HepG2 (cell line): Measurements from ENCODE around the gene L3MBTL4. TPM values are rescaled to one million over a fixed set of nuclear protein-coding genes. Genes with fewer than 3 reads are reported as not detected.

ENCODE experiments used
- ATAC-seq: fragments of 200-7000 bp; cut with Tn5 transposase; 3 replicates; pipeline ENCODE4 v1.9.1; 2020; ENCODE audit warnings: mild to moderate bottlenecking, moderate library complexity
- BruUV-seq: library from RNA; stranded (reverse); fragments of 400-500 nt; replicated peaks from 2 replicates; lab custom pipeline; 2021; lab: Mats Ljungman, UMichigan
- CTCF ChIA-PET: fragments of 300-600 bp; formaldehyde crosslinking; extraction: SDS; loops from one replicate; lab custom pipeline; 2021; ENCODE audit warnings: low total read pairs, inconsistent platforms, low intra/inter-chr PET ratio; lab: Yijun Ruan, JAX
- POLR2A ChIA-PET: fragments of 350-600 bp; sonication (Branson Sonifier 250); formaldehyde crosslinking; loops from one replicate; lab custom pipeline; 2020; ENCODE audit warnings: antibody characterized with exemption, inconsistent platforms; lab: Yijun Ruan, JAX
- DNase-seq: peaks from one replicate; pipeline ENCODE4 v3.0.0-alpha.2; 2015; ENCODE audit warnings: low spot score
- FAIRE-seq: peaks from 3 replicates; lab custom pipeline; 2011; peaks lifted over from hg19 to GRCh38; lab: Jason Lieb, UNC
- H2AFZ ChIP-seq: one replicate; pipeline ENCODE4 v1.6.1; 2011; ENCODE audit warnings: low read length, inconsistent platforms
- H3K27ac ChIP-seq: fragments of 300-600 bp; 3 replicates; pipeline ENCODE4 v1.8.0; 2011; ENCODE audit warnings: mixed run types, mild to moderate bottlenecking, mixed read lengths, low read length, inconsistent platforms; ENCODE audit not compliant: insufficient read depth; ENCODE audit errors: extremely low read length
- H3K27me3 ChIP-seq, 2 experiments: fragments of 200-600 bp in 1 of 2; 2 replicates in 1 of 2; 3 replicates in 1 of 2; pipeline versions ENCODE4 v1.6.0 to v1.8.0; 2011; ENCODE audit warnings: low read length in 2 of 2, mild to moderate bottlenecking in 2 of 2, moderate library complexity in 2 of 2, inconsistent platforms in 1 of 2; ENCODE audit not compliant: insufficient read depth in 2 of 2, control insufficient read depth in 1 of 2
- H3K36me3 ChIP-seq, 2 experiments: fragments of 200-600 bp in 1 of 2; replicated peaks in 1 of 2; 2 replicates in 1 of 2; 3 replicates in 1 of 2; pipeline versions ENCODE4 v1.5.1 to v1.8.0; 2011; ENCODE audit warnings: low read length in 2 of 2, inconsistent platforms in 1 of 2; ENCODE audit not compliant: insufficient read depth in 2 of 2, control insufficient read depth in 1 of 2
- H3K4me1 ChIP-seq: 2 replicates; pipeline ENCODE4 v1.5.1; 2012; ENCODE audit warnings: low read length, inconsistent platforms; ENCODE audit not compliant: insufficient read depth
- H3K4me2 ChIP-seq: 2 replicates; pipeline ENCODE4 v1.6.0; 2011; ENCODE audit warnings: low read depth, low read length, inconsistent platforms
- H3K4me3 ChIP-seq, 3 experiments: fragments of 200-600 bp in 1 of 3; sonication (generic), shearing (Covaris generic) in 1 of 3; replicated peaks in 1 of 3; 2 replicates each; pipeline ENCODE4 v1.5.1; 2011 to 2016; ENCODE audit warnings: low read length in 3 of 3, inconsistent platforms in 2 of 3, low read depth in 2 of 3, mild to moderate bottlenecking in 2 of 3, control low read depth in 1 of 3, mixed read lengths in 1 of 3; ENCODE audit not compliant: insufficient read depth in 1 of 3
- H3K79me2 ChIP-seq: one replicate; pipeline ENCODE4 v1.6.1; 2011; ENCODE audit warnings: low read length, inconsistent platforms; ENCODE audit not compliant: insufficient read depth
- H3K9ac ChIP-seq: 2 replicates; pipeline ENCODE4 v1.6.0; 2011; ENCODE audit warnings: mild to moderate bottlenecking, low read depth, low read length, inconsistent platforms; ENCODE audit not compliant: insufficient read depth
- H3K9me3 ChIP-seq: 2 replicates; pipeline ENCODE4 v1.5.1; 2012; ENCODE audit warnings: mild to moderate bottlenecking, low read length
- H4K20me1 ChIP-seq: 2 replicates; pipeline ENCODE4 v1.6.0; 2011; ENCODE audit warnings: inconsistent platforms, mild to moderate bottlenecking, low read length, moderate library complexity; ENCODE audit not compliant: insufficient read depth
- ELF3 ChIP-seq: IDR thresholded peaks from 2 replicates; pipeline ENCODE4 v1.6.1; 2016; ENCODE audit warnings: missing genetic modification reagents, missing compliant biosample characterization
- EP300 ChIP-seq, 3 experiments: sonication (generic) in 1 of 3; formaldehyde crosslinking in 1 of 3; IDR thresholded peaks; 2 replicates each; pipeline versions ENCODE4 v1.5.1 to v1.6.1; 2011 to 2020; ENCODE audit warnings: low read depth in 2 of 3, low read length in 2 of 3, borderline replicate concordance in 1 of 3, improper control_type of control experiment in 1 of 3, mild to moderate bottlenecking in 1 of 3, missing genetic modification reagents in 1 of 3, moderate library complexity in 1 of 3
- GFI1 ChIP-seq: sonication (generic); formaldehyde crosslinking; IDR thresholded peaks from 2 replicates; pipeline ENCODE4 v1.5.0; 2020; ENCODE audit warnings: missing genetic modification reagents, mild to moderate bottlenecking, borderline replicate concordance
- KAT7 ChIP-seq: IDR thresholded peaks from 2 replicates; pipeline ENCODE4 v1.6.1; 2018; ENCODE audit warnings: borderline replicate concordance, missing compliant biosample characterization
- MIXL1 ChIP-seq: IDR thresholded peaks from 2 replicates; pipeline ENCODE4 v1.6.1; 2016
- NR2F6 ChIP-seq, 2 experiments: IDR thresholded peaks; 2 replicates each; pipeline ENCODE4 v1.6.1; 2016; ENCODE audit warnings: antibody characterized with exemption in 1 of 2, mild to moderate bottlenecking in 1 of 2
- SOX13 ChIP-seq, 3 experiments: fragments of 450-650 bp in 1 of 3; sonication (generic) in 1 of 3; formaldehyde crosslinking in 1 of 3; IDR thresholded peaks in 2 of 3; conservative IDR thresholded peaks in 1 of 3; 2 replicates each; pipeline versions ENCODE4 v1.5.0 to v1.6.1; 2016 to 2020; ENCODE audit warnings: antibody characterized with exemption in 1 of 3, mild to moderate bottlenecking in 1 of 3, missing compliant biosample characterization in 1 of 3, missing genetic modification reagents in 1 of 3, moderate library complexity in 1 of 3
- THYN1 ChIP-seq: sonication (generic); formaldehyde crosslinking; IDR thresholded peaks from 2 replicates; pipeline ENCODE4 v1.8.1; 2023; ENCODE audit warnings: low read depth, mild to moderate bottlenecking, moderate library complexity, missing genetic modification reagents, borderline replicate concordance
- ZNF331 ChIP-seq: sonication (generic); formaldehyde crosslinking; IDR thresholded peaks from 2 replicates; pipeline ENCODE4 v1.4.0; 2020; ENCODE audit warnings: missing genetic modification reagents
- ZNF362 ChIP-seq: sonication (generic); formaldehyde crosslinking; IDR thresholded peaks from 2 replicates; pipeline ENCODE4 v1.4.0; 2020; ENCODE audit warnings: missing genetic modification reagents, mild to moderate bottlenecking, borderline replicate concordance
- ZNF441 ChIP-seq: sonication (generic); formaldehyde crosslinking; IDR thresholded peaks from 2 replicates; pipeline ENCODE4 v1.7.0; 2021; ENCODE audit warnings: missing genetic modification reagents, borderline replicate concordance
- ZNF564 ChIP-seq: sonication (generic); formaldehyde crosslinking; IDR thresholded peaks from 2 replicates; pipeline ENCODE4 v1.8.1; 2023; ENCODE audit warnings: mild to moderate bottlenecking, missing genetic modification reagents
- ZNF672 ChIP-seq: sonication (generic); formaldehyde crosslinking; IDR thresholded peaks from 2 replicates; pipeline ENCODE4 v1.8.1; 2022; ENCODE audit warnings: missing genetic modification reagents
- WGBS: methylation state at CpG from one replicate; pipeline ENCODE4 v1.1.6; 2017; ENCODE audit warnings: low lambda C conversion rate; 5-methylcytosine and 5-hydroxymethylcytosine counted together
- in situ Hi-C: cut with HindIII; loops from 2 replicates; pipeline ENCODE4 v1.10.0; 2017; ENCODE audit warnings: low pct_unique_long_range_greater_than_20kb; ENCODE audit not compliant: extremely low pct_ligation_motif_present
- intact Hi-C: fragments of 100-400 bp; cut with micrococcal nuclease; formaldehyde crosslinking; loops from one replicate; pipeline ENCODE4 v1.10.0; 2022; ENCODE audit not compliant: unreplicated experiment
- polyA plus RNA-seq, 8 experiments: library from polyadenylated mRNA; depleted of rRNA in 3 of 8; stranded (reverse) in 7 of 8; unstranded in 1 of 8; fragments of >200 nt; fragmentation: Illumina TruSeq in 4 of 8; extraction: Trizol in 4 of 8; gene quantifications; 2 replicates each; pipeline versions ENCODE4 v1.2.1 to v1.2.3, GENCODE V29; 2011 to 2016; ENCODE audit warnings: low read depth in 4 of 8, missing spikeins in 1 of 8, mixed read lengths in 1 of 8; ENCODE audit not compliant: insufficient read depth in 1 of 8
- total RNA-seq, 5 experiments: library from RNA; depleted of rRNA; stranded (reverse); fragments of >200 nt; fragmentation: Illumina TruSeq; extraction: Trizol; gene quantifications; 2 replicates each; pipeline ENCODE4 v1.2.3, GENCODE V29; 2016; ENCODE audit warnings: low read depth in 1 of 5
- TF ChIP-seq, protein P1 (sequence below): sonication (generic); formaldehyde crosslinking; IDR thresholded peaks from 2 replicates; pipeline ENCODE4 v1.4.0; 2020; ENCODE audit warnings: missing genetic modification reagents, mild to moderate bottlenecking, borderline replicate concordance
- TF ChIP-seq, protein P2 (sequence below): sonication (generic); formaldehyde crosslinking; IDR thresholded peaks from 2 replicates; pipeline ENCODE4 v1.5.0; 2020; ENCODE audit warnings: missing genetic modification reagents, mild to moderate bottlenecking, borderline replicate concordance

L3MBTL4 gene
- total and polyA plus RNA-seq, 2 of the 13 experiments (the other 11 are each of a cell fraction or from before 2014, with no cell fraction given): 10.8 to 13.3 TPM

GRCh38 chr18:6373187-6373586 is 41.5 kb downstream of the L3MBTL4 start:
- CTCF ChIA-PET: no interaction called here
- TF ChIP-seq KAT7 (CRISPR knock-in tag) (no peak), ZNF564 (CRISPR knock-in tag) (no peak), ELF3 (CRISPR knock-in tag) (peak; percentile 31; the same call in 1 of the 2 replicates), GFI1 (CRISPR knock-in tag) (peak; percentile 73), MIXL1 (CRISPR knock-in tag) (no peak), NR2F6 (IDR thresholded peaks at IDR 0.05) (peak; percentile 53), NR2F6 (CRISPR knock-in tag; IDR thresholded peaks at IDR 0.05) (peak; percentile 77), ZNF441 (CRISPR knock-in tag) (peak; percentile 52; the same call in 1 of the 2 replicates), SOX13 (IDR thresholded peaks at IDR 0.05) (no peak), SOX13 (CRISPR knock-in tag; conservative IDR thresholded peaks at IDR 0.05 in 1 of 2, IDR thresholded peaks at IDR 0.05 in 1 of 2) (peak in 1 of 2 experiments; percentile 66; a peak in 2 of 4 replicates), EP300 (IDR thresholded peaks at IDR 0.05; ENCODE audit: low read depth in 2 of 2, low read length in 2 of 2) (peak in 1 of 2 experiments; percentile 41; a peak in 1 of 4 replicates), EP300 (CRISPR knock-in tag; IDR thresholded peaks at IDR 0.05; ENCODE audit: borderline replicate concordance) (no peak), ZNF362 (CRISPR knock-in tag) (0 out of 2 replicates have a peak, but pooled peaks have one; percentile 21), ZNF672 (no peak), THYN1 (CRISPR knock-in tag) (no peak), ZNF331 (CRISPR knock-in tag) (peak; percentile 25; the same call in 1 of the 2 replicates)
- TF ChIP-seq, protein P1, sequence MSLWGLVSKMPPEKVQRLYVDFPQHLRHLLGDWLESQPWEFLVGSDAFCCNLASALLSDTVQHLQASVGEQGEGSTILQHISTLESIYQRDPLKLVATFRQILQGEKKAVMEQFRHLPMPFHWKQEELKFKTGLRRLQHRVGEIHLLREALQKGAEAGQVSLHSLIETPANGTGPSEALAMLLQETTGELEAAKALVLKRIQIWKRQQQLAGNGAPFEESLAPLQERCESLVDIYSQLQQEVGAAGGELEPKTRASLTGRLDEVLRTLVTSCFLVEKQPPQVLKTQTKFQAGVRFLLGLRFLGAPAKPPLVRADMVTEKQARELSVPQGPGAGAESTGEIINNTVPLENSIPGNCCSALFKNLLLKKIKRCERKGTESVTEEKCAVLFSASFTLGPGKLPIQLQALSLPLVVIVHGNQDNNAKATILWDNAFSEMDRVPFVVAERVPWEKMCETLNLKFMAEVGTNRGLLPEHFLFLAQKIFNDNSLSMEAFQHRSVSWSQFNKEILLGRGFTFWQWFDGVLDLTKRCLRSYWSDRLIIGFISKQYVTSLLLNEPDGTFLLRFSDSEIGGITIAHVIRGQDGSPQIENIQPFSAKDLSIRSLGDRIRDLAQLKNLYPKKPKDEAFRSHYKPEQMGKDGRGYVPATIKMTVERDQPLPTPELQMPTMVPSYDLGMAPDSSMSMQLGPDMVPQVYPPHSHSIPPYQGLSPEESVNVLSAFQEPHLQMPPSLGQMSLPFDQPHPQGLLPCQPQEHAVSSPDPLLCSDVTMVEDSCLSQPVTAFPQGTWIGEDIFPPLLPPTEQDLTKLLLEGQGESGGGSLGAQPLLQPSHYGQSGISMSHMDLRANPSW: no peak
- TF ChIP-seq, protein P2, sequence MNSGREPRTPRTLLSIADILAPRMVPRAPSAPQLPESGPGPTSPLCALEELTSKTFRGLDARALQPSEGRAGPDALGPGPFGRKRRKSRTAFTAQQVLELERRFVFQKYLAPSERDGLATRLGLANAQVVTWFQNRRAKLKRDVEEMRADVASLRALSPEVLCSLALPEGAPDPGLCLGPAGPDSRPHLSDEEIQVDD (CRISPR knock-in tag): no peak

More at GRCh38 chr18:6373187-6373586, 41.5 kb downstream of the L3MBTL4 start:
- DNase-seq: peak; percentile 63
- WGBS: 37% methylated on average over 5 of the region's 5 CpGs
- H3K27me3 ChIP-seq: no peaks in the 10 kb centered on the region
- peak; percentile 82 for FAIRE-seq
- H2AFZ ChIP-seq: no peak overlapping the region
- intact Hi-C loops: loop anchor here (5.0 kb wide), 1 partner anchor 109 kb away; no protein-coding TSS in a partner anchor
- no TSS peak for BruUV-seq
- peaks cover 32% of the 10 kb centered on the region for H3K79me2 ChIP-seq
- peaks cover 97% of the 10 kb centered on the region for H3K4me1 ChIP-seq
- POLR2A ChIA-PET: no interaction called here
- no peaks in the 10 kb centered on the region for H3K36me3 ChIP-seq
- peak overlapping the region; percentile 66; the same call in 1 of the 2 replicates for H3K9ac ChIP-seq
- H3K4me2 ChIP-seq: peak overlapping the region; percentile 58
- in situ Hi-C loops: no loop called here
- H3K9me3 ChIP-seq: no peaks in the 10 kb centered on the region
- H4K20me1 ChIP-seq: no peaks in the 10 kb centered on the region
- H3K27ac ChIP-seq: peak overlapping the region; percentile 66
- peak; percentile 5; the same call in 2 of the 3 replicates for ATAC-seq
- H3K4me3 ChIP-seq: no peak overlapping the region
